IPS DF 6.9 (cell line): ENCODE results near the gene FAM118A.
"Not testable (repeated sequence)": the region's sequence is repeated elsewhere in the genome, so short reads cannot be mapped to it uniquely, and the experiment has no call there.

Experiments
- DNase-seq: peaks from one replicate; pipeline ENCODE4 v3.0.0-alpha.2; 2013; ENCODE audit warnings: low read depth, low spot score
- H3K27ac ChIP-seq: one replicate; pipeline ENCODE4 v1.5.1; 2013; ENCODE audit warnings: low read length, control low read depth
- H3K27me3 ChIP-seq: 2 replicates; pipeline ENCODE4 v1.6.1; 2013; ENCODE audit warnings: mild to moderate bottlenecking, low read length; ENCODE audit not compliant: control insufficient read depth, insufficient read depth
- H3K36me3 ChIP-seq: 2 replicates; pipeline ENCODE4 v1.6.1; 2013; ENCODE audit warnings: low read length; ENCODE audit not compliant: control insufficient read depth, insufficient read depth
- H3K4me1 ChIP-seq: 2 replicates; pipeline ENCODE4 v1.6.1; 2013; ENCODE audit warnings: low read length; ENCODE audit not compliant: control insufficient read depth, insufficient read depth
- H3K4me3 ChIP-seq: 2 replicates; pipeline ENCODE4 v1.5.1; 2013; ENCODE audit warnings: mild to moderate bottlenecking, low read length
- H3K9me3 ChIP-seq: 2 replicates; pipeline ENCODE4 v1.6.1; 2013; ENCODE audit warnings: low read length, inconsistent platforms; ENCODE audit not compliant: control insufficient read depth, insufficient read depth
- WGBS: extraction: QIAGEN DNeasy Blood & Tissue Kit; methylation state at CpG from one replicate; pipeline ENCODE4 v1.1.7; 2013; ENCODE audit warnings: mixed read lengths, missing lambda C conversion rate; ENCODE audit not compliant: insufficient read length, insufficient coverage; 5-methylcytosine and 5-hydroxymethylcytosine counted together

Gene FAM118A

DNA sequence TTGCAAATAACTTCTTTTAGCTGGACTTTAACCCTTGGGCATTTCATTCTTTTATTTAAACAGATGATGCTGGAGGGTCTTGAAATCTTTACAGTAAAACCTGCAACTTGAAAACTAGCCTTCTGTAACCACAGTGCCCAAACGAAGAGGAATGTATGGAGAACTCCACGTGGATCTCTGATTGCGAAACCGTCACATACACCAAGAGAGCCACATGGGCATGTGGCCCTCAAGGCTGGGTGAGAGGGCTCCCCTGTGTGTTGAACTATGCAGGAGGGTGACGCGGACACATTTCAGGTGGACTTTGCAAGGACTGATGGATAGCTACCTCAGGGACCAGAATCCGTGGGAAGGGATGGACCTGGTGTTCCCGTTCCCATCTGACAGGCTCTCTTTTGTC lies 30.6 kb downstream of the FAM118A start:
- no peaks in the 10 kb centered on the region for H3K27me3 ChIP-seq
- no peaks in the 10 kb centered on the region for H3K9me3 ChIP-seq
- DNase-seq = no peak
- H3K4me1 ChIP-seq = no peaks in the 10 kb centered on the region
- no CpG with 5 or more reads among the region's 8 CpGs for WGBS
- peaks cover 2% of the 10 kb centered on the region; the same call in 1 of the 2 replicates for H3K36me3 ChIP-seq
- no peak overlapping the region for H3K4me3 ChIP-seq
- no peak overlapping the region for H3K27ac ChIP-seq

DNA sequence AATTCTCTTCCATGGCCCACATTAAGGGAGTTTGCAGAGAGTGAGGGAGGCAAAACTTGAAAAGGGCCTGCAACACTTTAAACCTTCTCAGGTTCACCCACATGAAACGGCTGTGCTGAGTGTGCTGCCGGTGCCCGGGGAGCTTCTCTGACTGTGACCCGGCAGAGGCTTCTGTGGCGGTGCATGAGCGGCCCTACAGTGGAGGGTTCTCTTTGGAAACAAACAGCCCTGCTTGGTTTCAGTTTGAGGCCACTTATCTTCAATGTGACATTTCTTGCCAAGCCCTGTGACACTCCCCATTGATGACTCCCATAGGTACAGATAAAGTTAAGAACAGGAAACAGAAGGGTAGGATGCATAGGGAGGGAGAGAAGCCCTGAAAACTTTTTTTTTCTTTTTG lies 31.8 kb downstream of the FAM118A start:
- Histone ChIP-seq H3K4me1 (no peaks in the 10 kb centered on the region), H3K36me3 (peaks cover 2% of the 10 kb centered on the region; the same call in 1 of the 2 replicates), H3K27me3 (no peaks in the 10 kb centered on the region), H3K4me3 (no peak overlapping the region), H3K9me3 (no peaks in the 10 kb centered on the region), H3K27ac (no peak overlapping the region)
- DNase-seq = no peak
- WGBS = no CpG with 5 or more reads among the region's 6 CpGs

DNA sequence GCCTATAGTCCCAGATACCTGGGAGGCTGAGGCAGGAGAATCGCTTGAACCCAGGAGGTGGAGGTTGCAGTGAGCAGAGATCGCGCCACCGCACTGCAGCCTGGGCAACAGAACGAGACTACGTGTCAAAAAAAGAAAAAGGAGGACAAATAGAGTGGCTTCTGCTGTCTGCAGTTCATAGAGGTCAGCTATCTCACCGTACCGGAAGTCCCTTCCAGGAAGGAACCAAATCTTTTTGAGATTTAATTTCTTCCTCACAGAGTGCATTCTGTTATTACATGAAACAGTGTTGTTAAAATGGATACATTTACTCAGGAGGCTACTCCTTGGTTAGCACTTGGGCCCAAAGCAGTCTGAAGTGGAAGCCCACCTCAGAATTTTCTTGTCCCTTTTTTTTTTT lies 33.4 kb downstream of the FAM118A start:
- WGBS = no CpG with 5 or more reads among the region's 8 CpGs

DNA sequence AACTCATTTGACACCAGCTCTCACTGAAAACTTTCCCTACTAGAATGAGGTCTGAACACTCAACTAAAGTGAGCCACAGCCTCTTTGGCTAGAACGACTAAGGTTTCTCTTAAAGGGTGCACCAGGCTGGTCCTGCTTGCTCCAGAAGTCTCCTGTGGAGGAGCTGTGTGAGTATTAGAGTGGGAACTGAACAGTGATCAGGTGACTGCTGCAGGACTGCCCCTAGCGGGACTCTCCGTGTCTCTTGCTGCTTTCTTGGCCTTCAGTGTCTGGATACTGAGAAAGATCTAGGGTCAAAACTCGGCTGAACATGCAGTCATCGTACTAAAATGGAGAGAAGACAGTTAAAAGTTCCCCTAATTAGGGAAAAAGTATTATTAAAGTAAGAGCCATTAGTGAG lies 34.6 kb downstream of the FAM118A start:
- H3K27ac ChIP-seq = no peak overlapping the region
- H3K4me3 ChIP-seq = no peak overlapping the region
- no peaks in the 10 kb centered on the region for H3K9me3 ChIP-seq
- H3K36me3 ChIP-seq = peaks cover 2% of the 10 kb centered on the region; the same call in 1 of the 2 replicates
- no peaks in the 10 kb centered on the region for H3K4me1 ChIP-seq
- DNase-seq = no peak
- WGBS = no CpG with 5 or more reads among the region's 5 CpGs
- H3K27me3 ChIP-seq = no peaks in the 10 kb centered on the region

More for the DNA sequence above, 33.4 kb downstream of the FAM118A start:
- H3K36me3 ChIP-seq = peaks cover 2% of the 10 kb centered on the region; the same call in 1 of the 2 replicates
- DNase-seq = no peak
- no peaks in the 10 kb centered on the region for H3K27me3 ChIP-seq
- H3K4me3 ChIP-seq = no peak overlapping the region
- no peaks in the 10 kb centered on the region for H3K4me1 ChIP-seq
- H3K9me3 ChIP-seq = no peaks in the 10 kb centered on the region
- no peak overlapping the region for H3K27ac ChIP-seq

DNA sequence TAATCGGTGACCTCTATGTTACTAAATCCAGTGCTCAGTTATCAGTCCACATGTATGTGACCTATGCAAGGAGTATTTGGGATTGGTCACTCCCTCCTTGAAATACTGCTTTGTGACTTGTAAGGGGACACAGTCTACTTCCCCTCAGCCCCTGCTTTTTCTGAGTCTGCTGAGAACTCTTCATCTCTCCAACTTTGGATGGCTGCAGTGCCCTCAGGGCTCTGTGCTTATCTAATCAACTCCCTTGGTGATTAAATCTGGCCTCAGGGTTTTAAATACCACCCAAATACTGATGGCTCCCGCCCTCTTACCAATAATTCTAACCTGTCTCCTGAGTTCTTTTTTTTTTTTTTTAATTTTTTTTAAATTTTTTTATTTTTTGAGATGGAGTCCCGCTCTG lies 40.2 kb downstream of the FAM118A start:
- WGBS = no CpG with 5 or more reads among the region's 3 CpGs
- Histone ChIP-seq H3K4me1 (no peaks in the 10 kb centered on the region), H3K9me3 (no peaks in the 10 kb centered on the region), H3K27ac (no peak overlapping the region), H3K36me3 (no peaks in the 10 kb centered on the region), H3K4me3 (no peak overlapping the region), H3K27me3 (no peaks in the 10 kb centered on the region)
- DNase-seq = no peak

DNA sequence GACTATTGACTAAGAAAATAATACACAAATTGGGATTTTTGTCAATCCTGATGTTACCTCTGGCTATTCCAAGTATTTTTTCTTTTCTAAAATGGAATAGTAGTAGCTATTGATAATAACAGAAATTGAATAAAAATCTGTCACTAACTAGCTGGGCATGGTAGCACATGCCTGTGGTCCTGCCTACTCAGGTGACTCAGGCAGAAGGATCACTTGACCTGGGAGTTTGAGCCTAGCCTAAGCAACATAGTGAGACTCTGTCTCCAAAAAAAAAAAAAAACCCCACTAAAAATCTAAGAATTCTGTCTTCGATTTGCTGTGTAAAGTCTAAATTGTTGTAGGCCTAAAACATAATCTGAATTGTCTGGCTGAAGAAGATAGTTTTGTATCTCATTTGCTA lies 42.2 kb downstream of the FAM118A start:
- Histone ChIP-seq H3K4me3 (no peak overlapping the region), H3K27me3 (no peaks in the 10 kb centered on the region), H3K36me3 (no peaks in the 10 kb centered on the region), H3K27ac (no peak overlapping the region), H3K9me3 (no peaks in the 10 kb centered on the region), H3K4me1 (no peaks in the 10 kb centered on the region)
- DNase-seq = no peak
- WGBS = no CpG with 5 or more reads among the region's 1 CpG

DNA sequence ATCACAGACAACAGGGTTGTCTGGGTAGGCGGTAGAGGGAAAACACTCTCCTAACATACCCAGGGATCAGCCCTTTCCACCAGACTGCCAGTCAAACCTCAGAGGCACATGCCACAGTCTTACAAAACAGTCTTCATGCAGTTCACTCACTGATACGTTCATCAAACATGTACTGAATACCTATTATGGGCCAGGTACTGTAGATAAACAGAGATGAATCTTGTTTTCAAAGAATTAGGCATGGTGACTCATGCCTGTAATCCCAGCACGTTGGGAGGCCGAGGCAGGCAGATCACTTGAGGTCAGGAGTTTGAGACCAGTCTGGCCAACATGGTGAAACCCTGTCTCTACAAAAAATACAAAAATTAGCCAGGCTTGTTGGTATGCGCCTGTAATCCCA lies 43.0 kb downstream of the FAM118A start:
- H3K27me3 ChIP-seq, DNase-seq, H3K36me3 ChIP-seq, H3K4me1 ChIP-seq, H3K9me3 ChIP-seq, H3K4me3 ChIP-seq, H3K27ac ChIP-seq: not testable (repeated sequence)
- WGBS = no CpG with 5 or more reads among the region's 5 CpGs

DNA sequence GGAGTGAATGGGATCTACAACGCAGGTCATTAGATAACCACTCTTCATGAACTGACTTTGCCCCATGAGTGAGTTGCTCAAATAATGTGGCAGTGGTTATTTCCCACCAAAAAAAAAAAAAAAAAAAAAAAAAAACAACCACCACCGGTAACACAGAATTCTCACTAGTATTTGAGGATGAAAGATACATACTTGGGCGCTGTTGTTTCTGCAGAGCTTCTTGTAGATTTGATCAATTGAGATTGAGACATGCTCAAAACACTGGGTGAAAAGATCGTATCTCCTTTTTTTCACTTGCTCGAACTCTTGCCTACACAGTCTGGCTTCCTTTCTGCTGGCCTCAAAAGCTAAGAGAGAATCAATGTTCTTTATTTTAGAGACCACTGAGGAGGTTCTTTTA lies 44.1 kb downstream of the FAM118A start:
- H3K4me1 ChIP-seq = no peaks in the 10 kb centered on the region
- H3K27ac ChIP-seq = no peak overlapping the region
- no peaks in the 10 kb centered on the region for H3K36me3 ChIP-seq
- DNase-seq = no peak
- H3K4me3 ChIP-seq = no peak overlapping the region
- no CpG with 5 or more reads among the region's 5 CpGs for WGBS
- H3K9me3 ChIP-seq = no peaks in the 10 kb centered on the region
- no peaks in the 10 kb centered on the region for H3K27me3 ChIP-seq

DNA sequence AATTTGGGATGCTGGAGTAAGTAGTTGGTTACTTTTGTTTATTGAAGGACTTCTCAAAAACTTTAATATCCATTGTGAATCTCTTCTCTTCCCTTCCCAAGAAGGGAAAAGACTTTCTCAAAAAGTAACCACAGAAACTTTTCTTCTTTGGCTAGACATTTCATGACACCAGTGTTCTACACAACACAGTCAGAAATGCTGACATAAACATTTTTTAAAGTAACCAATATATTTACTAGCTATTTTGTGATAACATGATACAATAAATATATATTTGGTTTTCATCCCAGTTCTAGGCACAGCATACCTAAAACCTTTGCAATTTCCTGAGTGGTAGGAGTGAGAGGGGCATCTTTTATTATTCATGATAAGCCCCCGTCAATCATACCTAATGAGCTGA lies 47.8 kb downstream of the FAM118A start:
- Histone ChIP-seq H3K4me1 (no peaks in the 10 kb centered on the region), H3K27me3 (no peaks in the 10 kb centered on the region), H3K27ac (no peak overlapping the region), H3K36me3 (no peaks in the 10 kb centered on the region), H3K4me3 (no peak overlapping the region), H3K9me3 (no peaks in the 10 kb centered on the region)
- no CpG with 5 or more reads among the region's 1 CpG for WGBS
- DNase-seq = no peak

DNA sequence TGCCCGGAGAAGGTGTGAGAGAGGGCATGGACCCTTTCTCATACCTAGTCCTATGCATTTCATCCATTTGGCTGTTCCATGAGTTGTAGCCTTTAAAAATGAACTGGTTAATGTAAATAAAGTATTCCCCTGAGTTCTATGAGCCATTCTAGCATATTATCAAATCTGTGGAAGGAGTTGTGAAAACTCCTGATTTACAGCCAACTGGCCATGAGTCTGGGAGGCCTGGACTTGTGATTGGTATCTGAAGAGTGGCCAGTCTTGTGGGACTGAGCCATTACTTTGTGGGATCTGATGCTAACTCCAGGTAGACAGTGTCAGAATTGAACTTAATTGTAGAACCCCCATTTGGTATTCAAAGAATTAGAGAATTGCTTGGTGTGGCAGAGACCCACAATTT lies 48.4 kb downstream of the FAM118A start:
- Histone ChIP-seq H3K4me1 (no peaks in the 10 kb centered on the region), H3K9me3 (no peaks in the 10 kb centered on the region), H3K27me3 (no peaks in the 10 kb centered on the region), H3K4me3 (no peak overlapping the region), H3K27ac (no peak overlapping the region), H3K36me3 (no peaks in the 10 kb centered on the region)
- no peak for DNase-seq
- no CpG with 5 or more reads among the region's 1 CpG for WGBS

DNA sequence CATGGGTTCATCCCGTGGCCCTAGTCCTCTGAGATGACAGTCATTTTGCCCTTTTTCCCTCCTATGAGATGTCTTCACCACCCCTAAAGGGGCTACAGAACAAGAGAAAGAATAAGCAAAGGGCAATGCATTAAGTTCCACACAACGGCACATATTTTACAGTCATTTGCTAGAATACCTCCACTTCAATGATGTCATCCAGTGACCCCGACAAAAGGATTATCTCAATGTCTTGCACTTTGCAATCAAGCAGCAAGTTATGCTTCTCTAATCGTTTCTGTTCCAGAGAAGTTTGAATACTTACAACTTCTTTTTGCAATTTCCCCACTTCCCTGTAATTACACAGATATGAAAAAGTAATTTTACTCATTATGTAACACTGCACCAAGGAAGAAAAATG lies 49.9 kb downstream of the FAM118A start:
- WGBS = no CpG with 5 or more reads among the region's 4 CpGs
- DNase-seq = no peak
- Histone ChIP-seq H3K4me3 (no peak overlapping the region), H3K27ac (no peak overlapping the region), H3K4me1 (no peaks in the 10 kb centered on the region), H3K9me3 (no peaks in the 10 kb centered on the region), H3K27me3 (no peaks in the 10 kb centered on the region), H3K36me3 (no peaks in the 10 kb centered on the region)
